ENCODE measurements around the gene DDN.

The DDN gene

GRCh38 chr12:48999371-49000131 is at the start of gene DDN:
DDN (minus strand) TSS chr12:48999375; CDS start chr12:48999287, 88 bp downstream.
- Mint-ChIP-seq H3K36me3 (peaks cover 22% of the 10 kb centered on the region), H3K4me3 (peak within 1 kb of the TSS; percentile 67), H3K27ac (no peak within 1 kb of the TSS), H3K9me3 (no peaks in the 10 kb centered on the region), H3K27me3 (peaks cover 39% of the 10 kb centered on the region), H3K4me1 (peaks cover 38% of the 10 kb centered on the region)

- H3K4me3 Mint-ChIP-seq = no peak overlapping the region
Observed at GRCh38 chr12:49048953-49049352, 49.8 kb upstream of the DDN start.

DNA sequence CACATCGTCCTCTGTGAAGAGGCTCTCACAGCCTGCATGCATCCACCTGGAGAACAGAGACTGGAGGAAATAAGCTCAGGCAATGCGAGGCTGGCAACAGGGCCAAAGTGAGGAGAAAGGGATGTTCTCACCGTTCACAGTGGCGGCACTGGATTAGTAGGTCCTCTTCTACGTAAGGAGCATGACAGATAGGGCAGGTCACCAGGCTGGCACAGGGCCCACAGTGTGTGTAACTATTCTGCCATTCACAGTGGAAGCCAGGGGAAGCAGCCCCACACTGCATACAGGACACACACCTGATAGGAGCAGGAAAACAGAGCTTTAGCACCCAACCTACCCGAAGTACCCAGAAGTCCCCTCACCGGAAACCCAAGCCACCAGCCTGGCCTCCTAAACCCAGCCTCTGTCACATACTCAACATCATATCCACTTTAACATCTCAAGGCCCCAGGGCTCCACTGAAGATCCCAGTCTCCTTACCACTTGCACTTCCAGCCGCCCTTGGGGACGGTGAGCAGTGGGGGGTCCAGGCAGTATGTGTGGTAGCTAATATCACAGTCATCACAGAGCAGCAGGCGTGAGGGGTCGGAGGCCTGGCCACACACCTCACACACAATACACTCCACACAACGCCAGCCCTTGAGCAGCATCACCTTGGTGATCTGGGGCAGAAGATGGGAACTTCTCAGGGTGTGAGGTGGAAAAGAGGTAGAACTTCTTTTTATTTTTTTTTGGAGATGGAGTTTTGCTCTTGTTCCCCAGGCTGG is 47.1 kb upstream of the DDN start:
- peaks cover 6% of the 10 kb centered on the region for H3K4me1 Mint-ChIP-seq
- no peaks in the 10 kb centered on the region for H3K27me3 Mint-ChIP-seq
- H3K27ac Mint-ChIP-seq = peak overlapping the region; percentile 46
- no peaks in the 10 kb centered on the region for H3K9me3 Mint-ChIP-seq
- H3K4me3 Mint-ChIP-seq = no peak overlapping the region
- H3K36me3 Mint-ChIP-seq = peaks cover 13% of the 10 kb centered on the region

More at GRCh38 chr12:49048953-49049352, 49.8 kb upstream of the DDN start:
- Mint-ChIP-seq H3K27me3 (no peaks in the 10 kb centered on the region), H3K4me1 (peaks cover 14% of the 10 kb centered on the region), H3K9me3 (no peaks in the 10 kb centered on the region), H3K27ac (no peak overlapping the region), H3K36me3 (peaks cover 17% of the 10 kb centered on the region)

DNA sequence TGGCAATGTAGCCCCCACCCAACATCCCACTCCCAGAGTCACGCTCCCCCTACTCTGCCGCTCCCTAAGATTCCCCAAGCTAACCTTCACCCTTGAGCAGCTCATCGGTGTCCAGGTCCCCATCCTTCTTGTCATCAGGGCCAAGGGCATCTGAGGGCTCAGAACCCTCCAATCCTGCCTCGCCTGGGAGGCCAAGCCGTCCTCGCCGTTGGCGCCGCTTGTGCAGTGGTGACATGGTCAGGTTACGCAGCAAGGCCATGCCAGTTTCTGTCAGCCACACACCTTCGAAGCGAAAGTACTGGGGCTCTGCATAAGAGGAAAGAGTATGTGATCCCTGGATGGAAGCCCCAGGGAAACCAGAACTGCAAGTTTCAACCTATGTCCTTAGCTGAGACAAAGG is 45.5 kb upstream of the DDN start:
- Mint-ChIP-seq H3K36me3 (peaks cover 13% of the 10 kb centered on the region), H3K27me3 (no peaks in the 10 kb centered on the region), H3K27ac (no peak overlapping the region), H3K4me3 (no peak overlapping the region), H3K9me3 (no peaks in the 10 kb centered on the region), H3K4me1 (peaks cover 6% of the 10 kb centered on the region)

DNA sequence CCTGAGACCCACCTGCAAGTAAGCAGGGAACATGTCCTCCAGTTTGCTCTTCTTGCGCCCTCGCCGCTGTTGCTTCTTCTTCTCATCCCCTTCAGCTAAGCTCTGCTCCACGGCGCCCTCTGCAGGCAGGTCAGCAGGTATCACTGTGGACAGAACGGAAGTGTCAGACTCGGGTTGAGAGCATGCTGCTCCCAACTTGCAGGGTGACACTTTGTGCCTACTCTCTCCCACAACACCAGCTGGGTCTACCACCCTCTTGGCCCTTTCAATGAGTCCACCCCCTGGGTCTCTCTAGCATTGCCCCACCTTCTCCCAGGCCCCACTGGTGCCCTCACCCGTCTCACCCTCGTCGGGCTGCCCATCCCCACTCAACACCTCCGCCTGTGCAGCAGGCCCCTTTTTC is 44.7 kb upstream of the DDN start:
- Mint-ChIP-seq H3K36me3 (peaks cover 12% of the 10 kb centered on the region), H3K4me3 (no peak overlapping the region), H3K9me3 (no peaks in the 10 kb centered on the region), H3K27ac (no peak overlapping the region), H3K27me3 (no peaks in the 10 kb centered on the region), H3K4me1 (peaks cover 6% of the 10 kb centered on the region)

GRCh38 chr12:49043241-49043640 is 44.1 kb upstream of the DDN start:
- H3K36me3 Mint-ChIP-seq = peaks cover 14% of the 10 kb centered on the region
- H3K27ac Mint-ChIP-seq = no peak overlapping the region
- no peak overlapping the region for H3K4me3 Mint-ChIP-seq

GRCh38 chr12:49041881-49042484 is 42.8 kb upstream of the DDN start:
- no peak overlapping the region for H3K27ac Mint-ChIP-seq
- peaks cover 6% of the 10 kb centered on the region for H3K4me1 Mint-ChIP-seq
- peaks cover 9% of the 10 kb centered on the region for H3K36me3 Mint-ChIP-seq
- H3K9me3 Mint-ChIP-seq = no peaks in the 10 kb centered on the region
- H3K27me3 Mint-ChIP-seq = no peaks in the 10 kb centered on the region
- no peak overlapping the region for H3K4me3 Mint-ChIP-seq

More at GRCh38 chr12:49043241-49043640, 44.1 kb upstream of the DDN start:
- Mint-ChIP-seq H3K27me3 (no peaks in the 10 kb centered on the region), H3K4me1 (peaks cover 6% of the 10 kb centered on the region), H3K9me3 (no peaks in the 10 kb centered on the region)

DNA sequence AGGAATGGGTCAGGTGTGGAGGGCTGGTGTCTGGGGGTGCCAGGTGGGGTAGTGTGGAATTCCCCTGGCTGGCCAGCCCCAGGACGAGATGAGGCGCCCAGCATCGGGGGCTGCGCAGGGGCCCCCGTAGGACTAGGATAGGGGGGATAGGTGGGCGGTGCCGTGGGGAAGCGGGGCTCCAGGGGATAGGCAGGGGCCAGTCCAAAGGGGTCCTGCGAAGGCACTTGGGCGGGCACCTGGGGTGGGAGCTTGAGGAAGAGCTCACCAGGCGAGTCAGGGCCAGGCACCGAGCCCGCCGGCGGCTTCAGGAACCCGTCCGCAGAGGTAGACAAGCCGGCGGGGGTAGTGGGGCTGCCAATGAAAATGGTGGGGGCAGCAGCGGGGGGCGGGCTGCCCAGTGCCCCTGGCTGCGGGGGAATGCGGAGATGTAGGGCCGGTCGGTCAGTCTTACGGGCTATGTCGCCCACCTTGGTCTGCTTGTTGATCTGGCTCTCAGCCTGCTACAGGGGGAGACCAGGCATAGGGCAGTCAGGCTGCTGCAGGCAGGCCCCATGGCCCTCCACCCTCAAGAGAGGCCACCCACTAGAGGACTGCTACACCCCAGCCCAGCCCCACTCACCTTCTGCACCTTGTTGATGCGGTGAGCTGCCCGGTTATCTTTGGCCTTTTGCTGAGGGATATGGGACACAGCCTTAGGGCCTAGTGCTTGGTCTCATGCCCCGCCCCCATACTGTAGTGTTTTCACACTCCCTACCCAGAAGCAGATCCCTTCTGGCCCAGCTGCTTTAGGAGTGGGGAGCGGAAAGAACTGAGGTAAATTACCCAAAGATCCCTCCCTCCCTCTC is 42.1 kb upstream of the DDN start:
- Mint-ChIP-seq H3K27ac (no peak overlapping the region), H3K27me3 (no peaks in the 10 kb centered on the region), H3K36me3 (peaks cover 7% of the 10 kb centered on the region), H3K4me1 (peaks cover 6% of the 10 kb centered on the region), H3K9me3 (no peaks in the 10 kb centered on the region), H3K4me3 (no peak overlapping the region)

GRCh38 chr12:49040364-49040855 is 41.2 kb upstream of the DDN start:
- peaks cover 7% of the 10 kb centered on the region for H3K36me3 Mint-ChIP-seq
- H3K4me3 Mint-ChIP-seq = no peak overlapping the region
- no peak overlapping the region for H3K27ac Mint-ChIP-seq
- H3K4me1 Mint-ChIP-seq = peaks cover 6% of the 10 kb centered on the region
- H3K27me3 Mint-ChIP-seq = no peaks in the 10 kb centered on the region
- H3K9me3 Mint-ChIP-seq = no peaks in the 10 kb centered on the region

DNA sequence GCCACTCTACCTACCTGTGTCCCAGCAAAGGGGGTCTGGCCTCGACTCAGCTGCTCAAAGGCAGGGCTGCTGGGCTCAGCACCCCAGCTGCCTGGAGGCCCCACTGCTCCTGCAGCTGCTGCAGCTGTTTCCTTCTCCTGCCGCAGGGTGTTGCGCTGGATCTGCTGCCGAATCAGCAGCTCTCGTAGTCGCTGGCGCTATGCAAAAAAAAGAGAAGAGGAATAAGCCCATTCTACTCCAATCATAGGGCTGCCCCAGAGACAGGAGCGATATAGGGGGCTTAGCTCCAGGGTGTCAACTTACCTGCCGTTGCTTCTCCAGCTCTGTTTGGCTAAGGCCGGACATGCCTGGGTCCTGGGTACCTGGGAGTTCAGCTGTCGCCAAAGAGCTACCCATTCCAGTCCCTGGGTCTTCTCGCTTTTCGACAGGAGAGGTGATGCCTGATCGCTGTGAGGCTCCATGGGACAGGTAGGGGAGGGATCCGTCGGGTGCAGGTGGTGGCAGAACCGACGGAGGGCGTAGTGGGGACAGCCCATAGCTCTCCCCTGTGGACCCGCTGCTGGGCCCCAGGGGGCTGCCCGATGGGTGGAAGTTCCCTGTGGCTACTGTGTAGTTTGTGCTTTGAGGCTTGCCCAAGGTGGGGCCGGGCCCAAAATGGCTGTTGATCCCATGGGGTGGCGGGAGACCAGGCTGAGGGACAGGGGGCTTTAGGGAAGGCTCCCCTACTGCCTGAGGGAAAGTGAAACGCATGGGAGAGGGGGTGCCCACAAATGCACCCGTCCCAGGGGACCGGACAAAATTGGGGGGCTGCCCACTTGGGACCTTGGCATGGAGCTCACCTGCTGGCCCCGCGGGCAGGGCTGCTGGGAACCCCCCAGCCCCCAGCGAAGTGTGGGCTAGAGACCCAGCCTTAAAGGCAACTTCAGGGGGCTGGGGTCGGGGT is 40.5 kb upstream of the DDN start:
- H3K9me3 Mint-ChIP-seq = no peaks in the 10 kb centered on the region
- peaks cover 5% of the 10 kb centered on the region for H3K4me1 Mint-ChIP-seq
- no peaks in the 10 kb centered on the region for H3K27me3 Mint-ChIP-seq
- no peak overlapping the region for H3K27ac Mint-ChIP-seq
- H3K36me3 Mint-ChIP-seq = peaks cover 7% of the 10 kb centered on the region
- no peak overlapping the region for H3K4me3 Mint-ChIP-seq

DNA sequence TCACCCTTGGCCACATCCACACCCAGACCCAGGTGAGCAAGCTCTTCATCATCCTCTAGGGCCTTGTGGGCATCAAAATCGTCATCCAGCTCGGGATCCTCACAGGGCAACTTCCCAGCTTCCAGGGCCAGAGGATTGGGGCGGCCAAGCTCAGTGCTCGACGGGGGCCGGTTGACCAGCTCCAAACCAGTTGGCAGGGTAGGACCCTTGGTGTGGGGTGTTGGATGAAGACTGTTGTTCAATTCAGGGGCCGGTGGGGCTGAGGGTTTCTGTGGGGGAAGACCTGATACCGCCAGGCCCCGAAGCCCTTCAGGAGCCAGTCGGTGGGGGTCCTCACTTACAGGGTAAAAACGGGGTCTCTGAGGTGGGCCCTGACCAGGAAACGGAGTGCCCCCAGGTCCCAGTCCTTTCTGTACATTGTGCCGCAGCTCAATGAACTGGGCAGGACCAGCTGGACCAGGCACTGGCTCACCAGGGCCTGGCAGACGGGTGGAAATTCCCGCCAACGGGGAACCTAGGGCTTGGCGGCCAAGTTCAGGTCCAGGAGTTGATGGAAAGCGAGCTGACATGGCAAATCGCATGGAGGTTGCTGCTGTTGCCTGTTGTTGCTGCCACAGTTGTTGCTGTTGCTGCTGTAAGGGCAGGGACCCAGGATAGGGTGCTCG is 39.2 kb upstream of the DDN start:
- Mint-ChIP-seq H3K36me3 (peaks cover 4% of the 10 kb centered on the region), H3K27ac (no peak overlapping the region), H3K27me3 (no peaks in the 10 kb centered on the region), H3K9me3 (no peaks in the 10 kb centered on the region), H3K4me3 (no peak overlapping the region), H3K4me1 (no peaks in the 10 kb centered on the region)

DNA sequence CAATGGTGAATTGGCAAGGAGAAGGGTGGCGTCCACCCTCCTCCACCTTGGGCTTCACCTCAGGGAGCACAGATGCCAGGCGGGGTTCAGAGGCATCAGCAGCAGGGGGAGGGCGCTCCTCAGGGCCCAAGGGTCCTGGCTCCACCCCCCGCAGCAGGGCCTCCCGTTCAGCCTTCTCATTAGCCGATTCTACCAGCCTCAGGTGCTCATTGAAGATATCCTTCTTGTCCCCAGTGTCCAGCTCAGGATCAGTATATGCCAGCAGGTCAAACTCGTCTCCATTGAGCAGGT is 38.7 kb upstream of the DDN start:
- no peaks in the 10 kb centered on the region for H3K27me3 Mint-ChIP-seq
- H3K9me3 Mint-ChIP-seq = no peaks in the 10 kb centered on the region
- no peaks in the 10 kb centered on the region for H3K4me1 Mint-ChIP-seq
- H3K4me3 Mint-ChIP-seq = no peak overlapping the region
- H3K27ac Mint-ChIP-seq = no peak overlapping the region
- H3K36me3 Mint-ChIP-seq = peaks cover 4% of the 10 kb centered on the region

DNA sequence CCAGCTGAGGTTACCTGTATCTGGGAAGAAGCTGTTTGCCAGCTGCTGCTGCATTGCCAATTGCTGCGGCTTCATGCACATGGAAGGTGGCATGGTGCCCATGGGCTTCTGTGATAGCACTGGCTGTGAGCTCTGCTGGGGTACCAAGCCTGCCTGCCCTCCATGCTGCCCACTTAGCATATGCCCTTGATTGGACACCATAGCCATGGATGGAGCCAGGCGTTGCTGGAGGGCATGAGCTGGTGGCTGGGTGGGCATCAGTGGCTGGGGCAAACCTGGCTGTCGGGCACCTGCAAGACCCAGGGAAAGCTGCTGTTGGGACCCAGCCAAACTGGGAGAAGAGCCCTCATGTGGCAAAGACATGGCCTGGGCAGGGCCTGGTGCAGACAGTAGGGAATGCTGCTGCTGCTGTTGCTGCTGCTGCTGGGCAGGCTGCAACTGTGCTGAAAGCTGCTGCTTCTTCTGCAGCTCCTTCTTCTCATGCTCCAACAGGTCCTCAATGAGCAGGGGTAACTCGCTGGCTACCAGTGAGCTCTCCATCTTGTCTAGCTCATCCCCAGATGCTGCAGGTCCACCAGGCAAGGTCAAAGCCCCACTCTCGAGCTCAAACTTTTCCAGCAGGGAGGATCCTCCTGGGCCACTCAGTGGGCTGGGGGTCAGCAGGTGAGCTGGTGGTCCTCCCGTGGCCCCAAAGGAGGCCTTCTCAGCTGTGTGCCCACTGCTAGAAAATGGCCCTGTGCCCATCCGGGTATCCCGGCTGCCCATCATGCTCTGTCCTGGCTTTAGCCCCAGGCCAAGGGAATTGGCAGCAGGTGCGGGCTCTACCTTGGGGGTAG is 38.2 kb upstream of the DDN start:
- Mint-ChIP-seq H3K36me3 (peaks cover 4% of the 10 kb centered on the region), H3K9me3 (no peaks in the 10 kb centered on the region), H3K27me3 (no peaks in the 10 kb centered on the region), H3K4me1 (no peaks in the 10 kb centered on the region), H3K27ac (no peak overlapping the region), H3K4me3 (no peak overlapping the region)
